HG03103 (cell line): ENCODE data around the gene CPTP.

Source experiments
- ATAC-seq: cut with Tn5 transposase; IDR thresholded peaks from one replicate; pipeline ENCODE4 v1.9.1; 2021; ENCODE audit warnings: low read depth; ENCODE audit not compliant: unreplicated experiment

Gene CPTP

GRCh38 chr1:1377540-1378205 lies 53.1 kb downstream of the CPTP start:
- no peak for ATAC-seq
